AG08396 (cell line): ENCODE measurements around the gene FAM241A.
"Not testable (repeated sequence)": the region's sequence is repeated elsewhere in the genome, so short reads cannot be mapped to it uniquely, and the experiment has no call there.

ENCODE experiments used
- DNase-seq: peaks from one replicate; pipeline ENCODE4 v3.0.0; 2012; ENCODE audit warnings: low spot score, mixed read lengths

FAM241A gene

DNA sequence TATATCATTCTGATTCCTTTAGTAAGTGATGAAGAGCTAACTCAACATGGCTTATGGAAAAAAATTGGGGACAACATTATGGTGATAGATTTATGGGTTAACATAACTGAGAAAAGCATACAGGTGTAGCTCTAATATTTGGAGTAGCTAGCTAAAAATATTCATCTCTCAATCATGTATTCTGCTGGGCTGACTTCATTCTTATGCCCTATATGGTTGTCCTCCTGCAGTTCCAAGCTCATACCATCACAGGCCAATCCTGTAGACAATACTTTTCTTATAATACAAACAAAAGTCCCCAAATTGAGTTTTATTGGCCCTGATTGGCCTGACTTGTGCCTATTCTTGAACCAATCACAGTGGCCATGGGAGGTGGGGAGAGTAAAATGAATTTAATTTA, 6.7 kb upstream of the FAM241A start:
- no peak for DNase-seq

DNA sequence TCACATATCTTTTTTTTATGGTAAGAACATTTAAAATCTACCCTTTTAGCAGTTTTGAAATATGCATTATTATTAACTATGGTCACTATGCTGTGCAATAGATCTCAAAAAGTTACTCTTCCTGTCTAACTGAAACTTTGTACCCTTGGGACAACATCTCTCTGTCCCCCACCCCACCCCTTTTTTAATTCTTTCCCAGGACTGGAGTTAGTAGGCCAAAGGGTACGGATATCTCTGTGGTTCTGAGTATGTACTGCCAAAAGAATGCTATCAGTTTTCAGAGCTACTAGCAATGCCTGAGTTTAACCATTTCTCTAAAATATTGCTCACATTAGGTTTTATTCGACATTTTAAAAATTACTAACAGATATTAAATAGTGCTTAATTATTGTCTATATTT, 4.7 kb upstream of the FAM241A start:
- no peak for DNase-seq

DNA sequence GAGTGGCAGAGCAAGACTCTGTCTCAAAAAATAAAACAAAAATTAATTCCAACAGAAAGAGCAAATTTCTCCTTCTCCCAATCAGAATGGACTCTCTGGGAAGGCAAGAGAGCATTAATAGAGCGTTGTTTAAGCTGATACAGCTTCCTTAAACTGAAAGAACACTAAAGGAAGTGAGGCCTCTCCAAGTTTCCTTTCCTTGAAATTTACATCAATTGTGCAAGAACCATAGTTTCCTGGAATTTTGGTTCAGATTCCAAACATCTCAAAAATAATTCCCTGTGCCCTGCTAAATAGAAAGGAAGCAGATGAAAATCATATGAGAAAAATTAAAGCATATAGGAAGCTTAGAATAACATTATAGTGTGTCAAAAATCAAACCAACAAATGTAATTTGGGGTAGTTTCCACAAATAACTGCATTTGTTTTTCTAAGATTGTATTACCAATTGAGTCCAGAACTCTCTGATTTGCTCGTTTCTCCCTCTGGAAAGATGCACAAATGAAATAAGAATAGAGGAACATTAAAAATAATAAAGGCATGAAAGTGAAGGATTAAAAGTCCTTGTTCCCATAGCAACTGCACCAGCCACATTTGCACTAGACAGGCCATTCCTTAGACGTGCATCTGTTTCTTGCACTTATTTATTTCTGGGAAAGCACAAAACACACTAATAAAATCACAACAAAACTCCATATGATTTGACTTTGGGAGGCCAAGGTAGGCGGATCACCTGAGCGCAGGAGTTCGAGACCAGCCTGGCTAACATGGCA, 3.7 kb upstream of the FAM241A start:
- DNase-seq = no peak

DNA sequence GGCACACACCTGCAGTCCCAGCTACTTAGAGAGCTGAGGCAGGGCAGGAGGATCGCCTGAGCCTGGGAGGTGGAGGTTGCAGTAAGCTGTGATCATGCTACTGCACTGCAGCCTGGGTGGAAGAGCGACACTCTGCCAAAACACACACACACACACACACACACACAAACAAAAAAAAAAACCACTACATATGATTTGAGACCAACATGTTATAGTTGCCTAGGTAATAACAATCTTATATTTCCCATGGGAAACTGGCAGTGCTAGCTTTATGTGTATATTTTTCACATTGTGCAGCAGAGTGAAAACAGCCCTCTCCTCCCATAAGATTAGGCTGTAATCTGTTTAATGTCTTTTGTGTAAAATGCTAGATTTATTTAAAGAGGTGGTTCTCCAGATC, 3.1 kb upstream of the FAM241A start:
- no peak for DNase-seq

DNA sequence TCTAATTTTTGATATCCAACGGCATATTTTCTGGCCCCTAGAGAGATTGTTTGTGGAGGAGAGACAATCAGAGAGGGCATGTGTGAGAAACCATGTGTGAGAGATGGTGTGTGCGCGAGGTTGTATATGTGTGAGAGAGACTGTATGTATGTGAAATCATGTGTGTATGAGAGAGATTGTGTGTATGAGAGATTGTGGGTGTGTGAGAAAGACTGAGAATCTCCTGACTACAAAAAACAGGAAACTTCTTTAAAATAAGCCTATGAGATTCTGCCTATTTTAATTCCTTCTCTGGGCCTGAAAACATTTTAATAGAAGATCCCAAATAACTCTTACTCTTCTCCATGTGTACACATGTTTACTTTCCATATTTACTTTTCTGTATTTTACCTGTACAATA, 1.5 kb upstream of the FAM241A start:
- no peak for DNase-seq

DNA sequence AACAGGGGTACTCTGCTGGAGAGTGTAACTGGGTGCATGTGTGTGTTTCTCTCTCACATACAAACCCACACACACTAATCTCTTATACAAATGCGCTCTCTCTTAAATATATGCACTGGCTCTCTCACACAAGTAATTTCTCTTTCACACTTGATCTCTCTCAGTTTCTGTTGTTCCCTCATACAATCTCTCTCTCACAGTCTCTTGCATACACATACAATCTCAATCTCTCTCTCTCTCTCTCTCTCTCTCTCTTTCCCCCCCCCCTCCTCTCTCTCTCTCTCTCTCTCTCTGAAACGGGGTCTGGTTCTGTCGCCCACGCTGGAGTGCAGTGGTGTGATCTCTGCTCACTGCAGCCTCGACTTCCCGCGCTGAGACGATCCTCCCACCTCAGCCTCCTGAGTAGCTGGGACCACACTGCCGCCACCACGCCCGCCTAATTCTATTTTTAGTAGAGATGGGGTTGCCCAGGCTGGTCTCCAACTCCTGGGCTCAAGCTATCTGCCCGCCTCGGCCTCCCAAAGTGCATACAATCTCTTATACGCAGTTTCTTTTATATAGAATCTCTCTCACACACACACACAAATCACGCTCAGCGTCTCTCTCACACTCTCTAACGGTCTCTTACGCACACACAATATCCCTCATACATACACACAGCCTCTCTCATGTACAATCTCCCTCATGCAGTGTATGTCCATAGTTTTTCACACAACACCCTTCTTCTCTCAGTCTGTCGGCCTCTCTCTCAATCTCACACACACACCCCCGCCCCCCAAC, 518 bp upstream of the FAM241A start:
- no peak for DNase-seq

GRCh38 chr4:112145790-112146501, 692 bp downstream of the FAM241A start:
- DNase-seq = peak; percentile 62

DNA sequence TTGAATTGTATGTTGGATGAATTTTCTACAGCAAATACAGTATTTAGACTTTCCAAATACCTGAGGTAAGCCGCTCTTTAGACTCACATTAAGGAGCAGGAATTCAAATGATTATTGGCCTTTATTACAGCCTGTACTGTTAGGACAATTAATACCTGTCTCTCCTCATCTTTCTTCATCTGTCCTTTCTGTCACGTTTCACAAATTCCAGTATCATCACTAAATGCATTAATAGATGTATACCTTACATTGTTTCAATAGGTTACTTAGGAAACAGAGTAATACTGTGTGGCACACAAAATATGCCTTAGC, 1.2 kb downstream of the FAM241A start:
- DNase-seq = no peak

DNA sequence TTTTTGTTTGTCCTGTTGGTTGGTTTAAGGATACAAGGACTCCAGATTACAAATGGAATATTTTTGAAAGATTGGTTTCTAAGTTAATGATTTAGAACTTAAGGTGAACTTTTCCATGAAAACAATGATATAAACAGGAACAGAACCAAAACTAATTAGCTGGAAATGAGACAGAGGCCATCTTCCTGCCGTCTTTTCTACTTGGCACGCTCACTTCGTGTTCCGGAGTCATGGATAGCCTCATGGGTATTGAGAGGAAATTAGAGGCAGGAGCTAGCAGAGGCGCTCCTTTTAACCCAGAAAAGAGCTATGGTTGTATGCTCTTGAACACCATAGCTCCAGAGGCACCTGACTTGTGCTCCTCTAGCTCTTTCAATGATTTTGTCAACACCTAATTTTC, 2.4 kb downstream of the FAM241A start:
- no peak for DNase-seq

DNA sequence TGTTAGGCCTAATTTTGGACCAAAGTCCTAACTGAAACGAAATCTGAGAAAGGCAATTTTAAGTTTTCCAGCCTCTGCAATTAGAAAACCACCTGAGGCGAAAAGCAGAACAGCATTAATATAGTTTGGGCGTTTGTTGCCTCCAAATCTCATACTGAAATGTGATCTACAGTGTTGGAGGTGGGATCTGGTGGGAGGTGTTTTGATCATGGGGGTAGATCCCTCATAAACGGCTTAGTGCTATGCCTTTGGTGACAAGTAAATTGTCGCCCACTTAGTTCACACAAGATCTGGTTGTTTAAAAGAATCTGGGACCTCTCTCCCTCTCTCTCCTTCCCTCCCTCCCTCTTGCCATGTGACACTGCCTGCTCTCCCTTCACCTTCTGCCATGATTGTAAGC, 5.7 kb downstream of the FAM241A start:
- no peak for DNase-seq

- no peak for DNase-seq
These were observed 7.3 kb downstream of the FAM241A start for GRCh38 chr4:112152521-112152920.

GRCh38 chr4:112153211-112153791, 8.0 kb downstream of the FAM241A start:
- no peak for DNase-seq

- DNase-seq = no peak
These were observed 10.9 kb downstream of the FAM241A start for GRCh38 chr4:112156112-112156511.

DNA sequence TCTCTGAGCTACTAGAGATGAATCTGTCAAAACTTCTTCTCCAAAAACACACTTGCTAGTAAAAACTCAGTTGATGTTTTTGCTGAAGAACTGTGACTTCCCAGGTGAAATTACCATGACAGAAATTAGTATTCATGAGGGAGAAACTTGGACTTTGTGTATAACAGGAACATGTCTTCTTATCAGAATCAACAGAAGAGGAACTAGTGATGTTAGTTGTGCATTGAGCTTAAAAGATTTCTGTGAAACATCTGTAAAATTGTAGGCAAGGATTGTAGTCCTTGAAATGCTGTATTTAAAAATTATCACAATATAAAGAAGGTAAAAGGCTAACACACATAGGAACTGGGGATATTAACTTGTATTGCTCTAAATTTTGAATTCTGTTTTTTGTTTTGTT, 11.3 kb downstream of the FAM241A start:
- DNase-seq = no peak

DNA sequence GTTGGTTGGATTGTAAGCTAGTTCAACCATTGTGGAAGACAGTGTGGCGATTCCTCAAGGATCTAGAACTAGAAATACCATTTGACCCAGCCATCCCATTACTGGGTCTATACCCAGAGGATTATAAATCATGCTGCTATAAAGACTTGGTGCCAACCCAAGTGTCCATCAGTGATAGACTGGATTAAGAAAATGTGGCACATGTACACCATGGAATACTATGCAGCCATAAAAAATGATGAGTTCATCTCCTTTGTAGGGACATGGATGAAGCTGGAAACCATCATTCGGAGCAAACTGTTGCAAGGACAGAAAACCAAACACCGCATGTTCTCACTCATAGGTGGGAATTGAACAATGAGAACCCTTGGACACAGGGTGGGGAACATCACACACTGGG, 18.5 kb downstream of the FAM241A start:
- not testable (repeated sequence) for DNase-seq

DNA sequence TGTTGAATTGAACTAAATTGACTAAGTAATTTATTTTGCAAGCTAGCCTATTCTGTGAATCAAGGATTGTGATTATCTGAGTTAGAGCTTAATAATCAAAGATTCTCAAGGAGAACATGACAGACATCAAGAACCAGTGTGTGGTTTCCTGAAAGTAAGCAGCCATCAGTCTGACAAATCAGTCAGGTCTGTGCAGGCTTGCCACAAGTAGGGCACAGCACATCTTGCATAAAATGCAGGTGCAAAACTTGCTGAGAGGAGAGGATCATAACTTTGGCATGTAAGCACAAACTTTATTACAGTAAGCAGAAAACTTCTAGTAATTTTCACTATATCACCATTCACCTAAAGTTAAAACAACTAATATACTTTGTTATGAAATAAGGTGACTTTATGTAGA, 22.5 kb downstream of the FAM241A start:
- no peak for DNase-seq

DNA sequence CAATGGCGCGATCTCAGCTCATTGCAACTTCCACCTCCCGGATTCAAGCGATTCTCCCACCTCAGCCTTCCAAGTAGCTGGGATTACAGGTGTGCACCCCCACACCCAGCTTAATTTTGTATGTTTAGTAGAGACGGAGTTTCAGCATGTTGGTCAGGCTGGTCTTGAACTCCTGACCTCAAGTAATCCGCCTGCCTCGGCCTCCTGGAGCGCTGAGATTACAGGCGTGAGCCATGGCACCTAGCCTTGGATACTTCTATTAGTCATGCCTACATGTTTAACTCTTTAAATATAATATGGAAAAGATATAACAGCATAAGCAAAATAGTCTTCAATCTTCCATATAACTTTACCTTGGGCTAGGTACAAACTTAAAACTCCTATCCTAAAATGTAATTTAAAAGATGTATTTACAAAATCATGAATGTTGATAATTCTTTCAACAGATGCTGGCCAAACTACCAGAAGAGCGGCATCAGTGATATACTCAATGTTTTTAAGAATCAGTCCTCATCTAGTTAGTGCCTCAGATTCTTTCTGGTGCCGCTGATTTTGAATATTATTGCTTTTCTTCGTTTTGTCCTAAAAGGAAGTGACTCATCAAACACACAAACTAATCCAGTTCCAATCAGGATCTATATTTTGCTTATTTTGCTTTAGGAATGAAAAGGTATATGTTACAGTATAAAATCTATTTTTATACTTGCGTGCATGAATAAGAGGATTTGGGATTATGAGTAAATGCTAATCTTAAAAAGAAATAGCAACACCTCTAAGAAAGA, 23.7 kb downstream of the FAM241A start:
- no peak for DNase-seq

DNA sequence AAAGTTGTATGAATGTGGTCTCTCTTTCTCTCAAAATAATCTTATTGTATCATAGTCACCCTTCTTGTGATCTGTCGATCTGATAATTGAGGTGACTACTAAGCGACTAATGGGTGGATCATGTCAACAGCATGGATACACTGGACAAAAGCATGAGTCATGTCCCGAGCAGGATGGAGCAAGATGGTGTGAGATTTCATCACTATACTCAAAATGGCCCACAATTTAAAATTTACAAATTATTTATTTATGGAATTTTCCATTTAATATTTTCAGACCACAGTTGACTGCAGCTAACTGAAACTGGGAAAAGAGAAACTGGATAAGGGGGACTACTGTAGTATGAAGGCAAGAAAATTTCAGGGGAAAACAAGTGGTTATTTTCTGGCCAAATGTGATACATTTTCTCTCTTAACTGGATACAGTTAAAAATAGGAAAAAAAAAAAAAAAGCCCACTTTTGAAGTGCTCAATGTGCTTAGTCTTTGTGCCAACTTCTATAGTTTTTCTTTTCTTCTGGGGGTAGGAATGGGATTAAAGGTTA, 25.3 kb downstream of the FAM241A start:
- peak; percentile 59 for DNase-seq

GRCh38 chr4:112171051-112171763, 26.0 kb downstream of the FAM241A start:
- DNase-seq = not testable (repeated sequence)

- DNase-seq = no peak
These were observed 26.9 kb downstream of the FAM241A start for GRCh38 chr4:112172180-112172579.
